ENCODE measurements around the gene RHCE.
"Not testable (repeated sequence)": the region's sequence is repeated elsewhere in the genome, so short reads cannot be mapped to it uniquely, and the experiment has no call there.

Gene RHCE

DNA sequence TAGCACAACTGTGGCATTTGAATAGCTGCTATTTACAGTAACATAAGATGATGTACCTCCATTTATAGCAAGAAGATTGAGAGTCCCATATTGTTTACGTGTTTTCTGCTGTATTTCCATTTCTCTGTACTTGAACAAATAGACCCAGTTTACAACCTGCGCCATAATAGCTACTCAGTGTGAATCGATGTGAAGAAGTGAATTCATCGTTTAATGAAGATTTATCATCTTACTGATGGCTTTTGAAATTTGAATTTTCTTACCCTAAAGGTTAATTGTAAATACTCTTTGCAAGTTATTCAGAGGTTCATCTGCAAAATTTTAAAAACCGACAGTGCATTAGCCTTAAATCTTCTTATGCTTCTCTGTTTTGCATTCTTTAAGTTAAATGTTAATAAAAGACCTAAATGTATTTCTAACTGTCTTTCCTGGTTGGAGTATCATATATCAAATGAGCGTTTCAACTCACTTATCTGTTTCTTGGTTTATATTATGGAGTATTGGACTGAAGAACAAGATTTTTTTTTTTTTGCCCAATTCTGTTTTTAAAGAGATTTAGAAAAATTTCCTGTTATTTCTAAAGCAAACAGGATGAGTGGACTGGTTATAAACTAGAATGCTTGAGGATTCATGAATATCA, 12.2 kb upstream of the RHCE start:
- DNase-seq (ENCODE audit: low read depth, low spot score): no peak

- no peak for DNase-seq (ENCODE audit: low read depth, low spot score)
Observed at GRCh38 chr1:25431955-25432719, 11.5 kb upstream of the RHCE start.

- DNase-seq (ENCODE audit: low read depth, low spot score): peak; percentile 25
Observed at GRCh38 chr1:25430967-25431881, 10.6 kb upstream of the RHCE start.

DNA sequence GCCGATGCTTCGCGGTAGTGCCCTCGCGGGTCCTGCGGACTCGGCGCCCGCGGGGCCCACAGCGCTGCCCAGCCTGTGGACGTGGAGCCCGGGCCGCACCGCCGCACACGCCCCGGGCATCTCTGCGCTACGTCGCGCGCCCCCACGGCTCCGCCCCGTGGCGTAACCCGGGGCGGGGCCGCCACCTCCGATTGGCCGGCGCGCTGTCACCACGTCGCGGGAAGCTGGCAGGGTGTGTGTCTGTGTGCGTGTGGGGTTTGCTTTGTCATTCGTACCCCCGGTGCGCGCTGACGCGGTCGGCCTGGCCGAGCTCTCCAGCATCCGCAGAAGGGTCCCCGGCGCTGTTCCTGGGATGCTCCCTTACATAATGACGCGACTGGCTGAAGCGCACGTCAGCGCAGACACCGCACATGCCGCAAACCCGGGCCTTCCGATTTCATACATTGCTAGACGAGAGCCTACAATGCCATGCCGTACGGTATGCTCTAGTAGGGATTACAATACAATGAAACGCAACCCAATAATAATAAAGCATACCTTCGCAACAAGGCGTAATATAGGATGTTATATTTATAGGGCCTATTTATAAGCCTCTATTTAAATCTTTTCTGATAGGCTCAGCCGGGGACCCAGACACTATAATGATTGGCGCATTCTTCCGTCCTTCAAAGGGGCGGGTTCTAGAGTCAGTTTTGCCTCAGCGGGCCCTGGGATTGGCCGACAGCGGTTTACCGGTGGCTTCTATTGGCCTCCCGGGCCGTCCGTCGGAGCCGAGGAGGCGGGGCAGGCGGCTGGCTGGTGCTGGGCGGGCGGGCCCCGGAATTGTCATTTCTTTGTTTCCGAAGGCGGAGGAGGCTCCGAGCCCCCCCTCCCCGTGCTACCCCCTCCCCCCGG, 9.7 kb upstream of the RHCE start, which contains the start of gene MACO1:
Gene MACO1, plus strand, starts transcription at position 825 of the 894 bp plus-strand sequence. CDS start 202 bp downstream, outside the sequence.
- DNase-seq (ENCODE audit: low read depth, low spot score): peak; percentile 98

- DNase-seq (ENCODE audit: low read depth, low spot score): no peak
Observed at GRCh38 chr1:25428475-25429166, 8.0 kb upstream of the RHCE start.

DNA sequence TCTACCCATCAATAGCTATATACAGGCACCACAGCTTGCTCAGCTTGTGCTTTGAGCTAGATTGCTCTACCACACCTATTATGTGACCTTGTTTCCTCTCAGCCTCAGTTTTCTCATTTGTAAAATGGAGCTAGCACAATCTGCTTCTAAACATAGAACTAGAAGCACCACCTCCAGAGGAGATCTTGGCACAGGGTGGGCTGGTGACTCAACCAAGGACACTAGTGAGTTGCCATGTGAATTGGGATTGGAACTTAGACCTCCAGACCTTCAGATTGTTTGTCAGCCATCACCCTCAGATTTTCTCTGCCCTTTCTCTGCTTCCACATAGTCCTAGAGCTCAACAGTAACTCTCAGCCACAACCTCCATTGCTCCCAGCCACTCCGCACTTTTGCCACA, 7.1 kb upstream of the RHCE start:
- no peak for DNase-seq (ENCODE audit: low read depth, low spot score)

GRCh38 chr1:25425098-25426085, 4.8 kb upstream of the RHCE start:
- DNase-seq (ENCODE audit: low read depth, low spot score): no peak

GRCh38 chr1:25423206-25423605, 2.6 kb upstream of the RHCE start:
- not testable (repeated sequence) for DNase-seq (ENCODE audit: low read depth, low spot score)

DNA sequence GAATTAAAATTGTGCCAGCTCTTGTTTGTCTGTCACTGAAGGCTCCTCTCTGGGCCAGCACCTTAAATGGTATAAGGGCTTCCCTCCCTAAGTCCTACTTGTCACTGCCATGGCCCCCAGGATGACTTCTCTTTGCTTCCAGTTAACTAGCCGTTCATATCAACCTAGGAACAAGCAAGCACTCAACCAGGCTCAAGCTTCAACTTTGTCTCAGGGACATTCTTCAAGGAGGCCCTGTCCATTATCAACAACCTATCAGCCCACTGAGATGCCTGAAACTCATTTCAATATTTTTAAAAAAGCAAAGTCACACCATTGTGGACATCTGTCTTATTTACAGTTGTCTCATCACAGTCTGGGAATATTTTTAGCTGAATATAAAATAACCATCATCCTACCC, 1.3 kb downstream of the RHCE start:
- DNase-seq (ENCODE audit: low read depth, low spot score): not testable (repeated sequence)

GRCh38 chr1:25417280-25417679, 3.3 kb downstream of the RHCE start:
- DNase-seq (ENCODE audit: low read depth, low spot score): not testable (repeated sequence)

DNA sequence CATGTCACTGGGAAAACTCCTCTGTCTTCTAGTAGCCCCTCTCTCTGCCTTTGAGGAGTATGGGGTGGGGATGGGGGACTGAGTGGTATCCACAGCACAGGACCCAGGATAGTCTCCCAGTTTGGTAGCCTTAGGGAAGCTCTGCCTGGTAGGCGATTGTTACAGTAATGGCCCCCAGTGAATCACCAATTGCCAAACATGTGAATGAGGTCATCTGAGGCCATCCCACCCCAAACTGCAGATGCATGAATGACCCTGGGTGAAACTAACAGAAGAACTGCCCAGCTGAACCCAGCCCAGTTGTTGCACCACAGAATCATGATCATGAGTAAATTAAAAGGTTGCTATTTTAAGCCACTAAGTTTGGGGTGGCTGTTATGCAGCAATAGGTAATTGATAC, 6.0 kb downstream of the RHCE start:
- DNase-seq (ENCODE audit: low read depth, low spot score): not testable (repeated sequence)

DNA sequence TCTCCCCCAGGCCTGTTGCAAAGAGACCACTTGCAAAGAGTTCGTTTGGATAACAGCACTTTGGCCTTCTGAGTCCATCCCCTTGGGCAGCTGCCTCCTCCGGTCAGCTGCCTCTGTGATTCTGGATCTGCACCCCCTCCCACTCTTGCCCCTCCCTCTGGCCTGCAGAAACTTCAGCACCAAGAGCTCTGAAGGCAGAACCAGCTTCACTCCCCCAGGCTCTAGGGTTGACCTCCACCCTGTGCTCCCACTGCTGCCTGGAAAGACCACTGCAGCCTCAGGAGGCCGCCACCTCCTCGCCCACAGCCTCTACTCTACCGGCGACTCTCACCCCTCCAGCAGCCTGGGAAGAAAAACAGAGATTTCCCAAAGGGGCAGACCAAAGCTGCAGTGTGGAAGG, 6.5 kb downstream of the RHCE start:
- DNase-seq (ENCODE audit: low read depth, low spot score): peak; percentile 22

- DNase-seq (ENCODE audit: low read depth, low spot score): not testable (repeated sequence)
Observed at GRCh38 chr1:25412872-25413623, 7.6 kb downstream of the RHCE start.

GRCh38 chr1:25409641-25410427, 10.8 kb downstream of the RHCE start:
- DNase-seq (ENCODE audit: low read depth, low spot score): not testable (repeated sequence)

GRCh38 chr1:25405731-25406305, 14.8 kb downstream of the RHCE start:
- DNase-seq (ENCODE audit: low read depth, low spot score): not testable (repeated sequence)

DNA sequence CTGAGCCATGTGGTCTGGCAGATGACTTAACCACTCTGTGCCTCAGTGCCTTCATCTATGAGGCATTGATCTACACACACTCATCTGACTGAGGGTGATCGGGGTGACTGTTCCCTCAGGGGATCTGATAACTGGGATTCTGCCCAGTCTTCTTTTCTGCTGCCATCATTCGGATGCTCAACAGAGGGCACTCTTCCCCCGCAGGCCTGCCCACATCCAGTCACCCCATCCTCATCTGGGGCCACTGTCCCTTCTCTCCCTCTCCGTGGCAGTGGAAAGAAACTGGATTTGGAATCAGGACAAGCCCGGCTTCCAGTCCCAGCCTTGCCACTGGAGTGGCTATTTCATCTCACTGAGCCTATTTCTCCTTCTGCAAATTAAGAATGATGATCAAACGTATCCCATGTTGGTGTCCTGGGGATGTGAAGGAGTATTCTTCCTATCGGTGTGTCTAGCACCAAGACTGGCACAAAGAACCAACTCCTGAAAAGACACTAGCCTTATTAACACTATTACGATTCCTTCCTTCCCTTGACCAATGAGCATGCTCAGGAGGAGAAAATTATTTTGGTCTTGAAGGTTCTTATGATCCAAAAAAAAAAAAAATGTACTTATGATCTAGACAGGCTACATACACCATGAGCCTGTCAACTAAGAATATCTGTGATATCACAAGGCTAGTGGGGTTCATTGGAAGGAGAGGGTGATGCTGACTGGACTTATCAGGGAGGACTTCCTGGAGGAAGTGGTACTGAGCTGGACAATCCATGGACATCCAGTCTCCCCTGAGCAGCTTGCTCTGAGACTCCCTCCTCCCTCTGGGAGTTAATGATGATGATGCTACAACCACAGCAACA, 17.4 kb downstream of the RHCE start:
- not testable (repeated sequence) for DNase-seq (ENCODE audit: low read depth, low spot score)

Measured in ELF-1 (cell line).